K562 (cell line): Measurements from ENCODE around the gene CCDC85B. TPM values are rescaled to one million over a fixed set of nuclear protein-coding genes. Genes with fewer than 3 reads are reported as not detected.

Experiments
- CBX8 ChIP-seq: fragments of 200-600 bp; sonication (generic); IDR thresholded peaks from 2 replicates; pipeline ENCODE4 v1.6.1; 2012; ENCODE audit warnings: borderline replicate concordance, mixed run types, low read depth, mild to moderate bottlenecking, moderate library complexity, mixed read lengths, low read length, control low read depth, inconsistent platforms; ENCODE audit not compliant: poor library complexity, severe bottlenecking; ENCODE audit errors: extremely low read depth
- HOXB6 ChIP-seq: fragments of 250-450 bp; sonication (Bioruptor Pico); IDR thresholded peaks from 2 replicates; pipeline ENCODE4 v1.5.1; 2022; ENCODE audit warnings: mild to moderate bottlenecking, borderline replicate concordance
- KLF16 ChIP-seq: IDR thresholded peaks from 2 replicates; pipeline ENCODE4 v1.6.1; 2016; ENCODE audit warnings: antibody characterized with exemption
- RBM39 ChIP-seq: fragments of 200-400 bp; formaldehyde crosslinking; optimal IDR thresholded peaks from 2 replicates; pipeline ENCODE3; 2018; ENCODE audit warnings: low read depth, low read length
- REST ChIP-seq, 2 experiments: fragments of 450-650 bp; formaldehyde crosslinking in 1 of 2; IDR thresholded peaks; 2 replicates each; pipeline versions ENCODE4 v1.4.0 to v1.6.1; 2014 to 2020; ENCODE audit warnings: mild to moderate bottlenecking in 2 of 2, borderline replicate concordance in 1 of 2, low read depth in 1 of 2
- SIN3B ChIP-seq: fragments of 450-650 bp; IDR thresholded peaks from 2 replicates; pipeline ENCODE4 v1.6.1; 2017; ENCODE audit warnings: low read depth, mild to moderate bottlenecking, moderate library complexity
- SIRT6 ChIP-seq: IDR thresholded peaks from one replicate; pipeline ENCODE4 v1.6.1; 2012; ENCODE audit warnings: low read depth, mild to moderate bottlenecking, control low read depth, inconsistent platforms, low read length, moderate library complexity
- SOX6 ChIP-seq: fragments of 450-650 bp; IDR thresholded peaks from 2 replicates; pipeline ENCODE4 v1.6.1; 2014; ENCODE audit warnings: mild to moderate bottlenecking
- SP1 ChIP-seq: sonication (generic); formaldehyde crosslinking; IDR thresholded peaks from 2 replicates; pipeline ENCODE4 v1.8.1; 2022; ENCODE audit warnings: mild to moderate bottlenecking, missing genetic modification reagents
- SREBF1 ChIP-seq: fragments of 150-350 bp; IDR thresholded peaks from 2 replicates; pipeline ENCODE4 v1.6.1; 2014; ENCODE audit warnings: antibody characterized with exemption, low read depth, low read length, borderline replicate concordance
- TBL1XR1 ChIP-seq, 2 experiments: IDR thresholded peaks; 2 replicates each; pipeline ENCODE4 v1.6.1; 2012; ENCODE audit warnings: improper control_type of control experiment in 2 of 2, low read length in 2 of 2, mild to moderate bottlenecking in 1 of 2
- TRIM25 ChIP-seq: fragments of 450-650 bp; IDR thresholded peaks from 2 replicates; pipeline ENCODE4 v1.7.0; 2016; ENCODE audit warnings: borderline replicate concordance
- ZNF133 ChIP-seq: fragments of 250-450 bp; sonication (Bioruptor Pico); IDR thresholded peaks from 2 replicates; pipeline ENCODE4 v1.4.0; 2020; ENCODE audit warnings: mild to moderate bottlenecking
- ZNF217 ChIP-seq: sonication (generic); formaldehyde crosslinking; IDR thresholded peaks from 2 replicates; pipeline ENCODE4 v1.8.0; 2022; ENCODE audit warnings: mild to moderate bottlenecking, missing genetic modification reagents
- ZNF764 ChIP-seq: fragments of 250-450 bp; sonication (Bioruptor Pico); IDR thresholded peaks from 2 replicates; pipeline ENCODE4 v1.4.0; 2020; ENCODE audit warnings: low read depth, mild to moderate bottlenecking, moderate library complexity
- polyA plus RNA-seq, 8 experiments: library from polyadenylated mRNA; depleted of rRNA in 4 of 8; stranded (reverse) in 5 of 8; unstranded in 3 of 8; fragments of >200 nt; fragmentation: Nextera tagmentation in 2 of 8; fragmentation: Illumina TruSeq in 1 of 8; extraction: Ambion mirVana in 2 of 8; extraction: Trizol in 1 of 8; gene quantifications; 2 replicates each; pipeline versions ENCODE4 v1.2.1 to v1.2.3, GENCODE V29; 2011 to 2014; ENCODE audit warnings: inconsistent platforms in 1 of 8, missing spikeins in 1 of 8
- total RNA-seq, 7 experiments: library from RNA; depleted of rRNA in 6 of 7; stranded (reverse); fragments of >200 nt in 6 of 7; fragmentation: Illumina TruSeq in 2 of 7; extraction: Trizol in 2 of 7; gene quantifications; 2 replicates each; pipeline versions ENCODE4 v1.2.1 to v1.2.3, GENCODE V29; 2011 to 2021; ENCODE audit warnings: low replicate concordance in 1 of 7
- TF ChIP-seq, protein P1 (sequence below): IDR thresholded peaks from 2 replicates; pipeline ENCODE4 v1.6.1; 2012; ENCODE audit warnings: low read depth, low read length, improper control_type of control experiment, borderline replicate concordance

The CCDC85B gene
- total and polyA plus RNA-seq, 9 of the 15 experiments (the other 6 are each of a cell fraction or from before 2014, with no cell fraction given): 0.14 to 138 (median 6.2) TPM

DNA sequence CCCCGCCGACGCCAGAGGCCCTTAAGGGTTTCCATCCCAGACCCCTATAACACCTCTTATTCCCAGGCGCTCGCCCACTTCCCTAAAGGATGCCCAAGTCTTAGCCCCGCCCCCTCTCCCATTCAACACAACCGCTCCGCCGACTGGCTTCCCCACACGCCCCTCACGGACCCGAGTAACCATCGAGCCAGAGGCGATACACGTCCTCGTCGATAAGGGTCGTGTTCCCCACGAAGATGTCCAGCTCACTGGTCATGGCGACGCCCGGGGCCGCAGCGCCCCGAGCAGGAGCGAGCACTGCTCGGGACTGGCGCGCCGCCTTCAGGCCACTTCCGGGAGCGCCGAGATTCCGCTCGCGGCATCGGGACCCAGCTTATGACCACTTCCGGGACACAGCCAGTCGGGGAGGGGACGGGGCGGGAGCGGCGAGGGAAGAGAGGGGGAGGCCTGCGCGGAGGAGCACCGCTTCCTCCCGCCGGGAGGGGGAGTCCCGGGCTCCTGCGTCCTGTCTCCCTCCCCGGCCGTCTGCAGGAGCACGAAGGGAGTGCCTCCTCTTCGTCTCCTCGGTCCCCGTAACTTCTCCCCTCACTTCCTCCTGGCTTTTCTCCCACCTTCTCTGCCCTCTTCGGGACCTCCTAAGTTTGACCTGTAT, 2.2 kb upstream of the CCDC85B start, which contains the start of gene FIBP (continued):
- peak; percentile 87 for TF ChIP-seq SIN3B
- TF ChIP-seq HOXB6: no peak
- TF ChIP-seq KLF16: no peak
- TF ChIP-seq SREBF1: no peak
- TF ChIP-seq TRIM25: no peak
- peak; percentile 92 for TF ChIP-seq SP1
- peak in 1 of 2 experiments; percentile 41; a peak in 1 of 4 replicates for TF ChIP-seq TBL1XR1 (IDR thresholded peaks at IDR 0.05; ENCODE audit: low read length in 2 of 2)
- no peak for TF ChIP-seq CBX8
- TF ChIP-seq ZNF217 (CRISPR knock-in tag): no peak
- 0 out of 2 replicates have a peak, but pooled peaks have one; percentile 32 for TF ChIP-seq SOX6
- peak; percentile 71; the same call in 1 of the 2 replicates for TF ChIP-seq REST (IDR thresholded peaks at IDR 0.05; ENCODE audit: borderline replicate concordance)
- no peak for TF ChIP-seq REST (CRISPR knock-in tag; IDR thresholded peaks at IDR 0.05; ENCODE audit: low read depth)
- TF ChIP-seq RBM39: no peak
- no peak for TF ChIP-seq ZNF133 (CRISPR knock-in tag)
- TF ChIP-seq ZNF764: 0 out of 2 replicates have a peak, but pooled peaks have one; percentile 31
- TF ChIP-seq, protein P1, sequence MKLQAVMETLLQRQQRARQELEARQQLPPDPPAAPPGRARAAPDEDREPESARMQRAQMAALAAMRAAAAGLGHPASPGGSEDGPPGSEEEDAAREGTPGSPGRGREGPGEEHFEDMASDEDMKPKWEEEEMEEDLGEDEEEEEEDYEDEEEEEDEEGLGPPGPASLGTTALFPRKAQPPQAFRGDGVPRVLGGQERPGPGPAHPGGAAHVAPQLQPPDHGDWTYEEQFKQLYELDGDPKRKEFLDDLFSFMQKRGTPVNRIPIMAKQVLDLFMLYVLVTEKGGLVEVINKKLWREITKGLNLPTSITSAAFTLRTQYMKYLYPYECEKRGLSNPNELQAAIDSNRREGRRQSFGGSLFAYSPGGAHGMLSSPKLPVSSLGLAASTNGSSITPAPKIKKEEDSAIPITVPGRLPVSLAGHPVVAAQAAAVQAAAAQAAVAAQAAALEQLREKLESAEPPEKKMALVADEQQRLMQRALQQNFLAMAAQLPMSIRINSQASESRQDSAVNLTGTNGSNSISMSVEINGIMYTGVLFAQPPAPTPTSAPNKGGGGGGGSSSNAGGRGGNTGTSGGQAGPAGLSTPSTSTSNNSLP: no peak
- TF ChIP-seq SIRT6: no peak
